Measurements from ENCODE around the gene PPP2R5D. TPM values are rescaled to one million over a fixed set of nuclear protein-coding genes. Genes with fewer than 3 reads are reported as not detected.

The PPP2R5D gene
- total RNA-seq, 1 donor from 2014 or later, result 52.2 TPM

GRCh38 chr6:42967228-42967627 is 17.1 kb upstream of the PPP2R5D start:
- H3K9me3 Mint-ChIP-seq (ENCODE audit: low read depth), result no peaks in the 10 kb centered on the region
- DNase-seq (ENCODE audit: low spot score, unreplicated experiment), result no peak
- H3K4me1 Mint-ChIP-seq (ENCODE audit: low read depth), result no peaks in the 10 kb centered on the region
- H3K4me3 Mint-ChIP-seq (ENCODE audit: low read depth), result no peak overlapping the region
- peak overlapping the region; percentile 74 for H3K27ac Mint-ChIP-seq
- peaks cover 3% of the 10 kb centered on the region for H3K27me3 Mint-ChIP-seq
- no peak for TF ChIP-seq CTCF (IDR thresholded peaks at IDR 0.05; ENCODE audit: unreplicated experiment)
- H3K36me3 Mint-ChIP-seq (ENCODE audit: insufficient read depth), result peaks cover 6% of the 10 kb centered on the region

DNA sequence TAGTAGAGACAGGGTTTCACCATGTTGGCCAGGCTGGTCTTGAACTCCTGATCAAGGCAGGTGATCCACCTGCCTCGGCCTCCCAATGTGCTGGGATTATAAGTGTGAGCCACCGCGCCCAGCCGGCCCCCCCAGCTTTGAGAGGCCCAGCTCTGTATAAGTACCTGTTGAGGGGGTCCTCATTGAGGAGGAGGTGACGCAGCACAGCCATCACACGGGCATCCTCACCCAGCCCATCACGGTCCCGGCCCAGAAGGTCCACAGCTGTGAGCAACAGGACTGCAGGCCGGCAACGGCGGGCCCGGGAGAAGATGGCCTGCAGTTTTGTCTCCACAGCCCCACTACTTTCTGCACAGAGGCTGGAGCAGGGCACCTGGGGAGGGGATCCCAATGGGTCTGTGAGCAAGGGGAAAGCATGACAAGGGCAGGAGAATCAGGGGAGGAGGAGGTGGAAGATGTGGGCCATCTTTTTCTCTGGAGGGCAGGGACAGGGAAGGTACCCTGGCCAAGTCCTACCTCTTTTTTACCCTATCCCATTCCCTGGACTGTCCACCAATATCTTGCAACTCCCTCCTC is 16.2 kb upstream of the PPP2R5D start:
- H3K4me3 Mint-ChIP-seq (ENCODE audit: low read depth), result no peak overlapping the region
- TF ChIP-seq CTCF (IDR thresholded peaks at IDR 0.05; ENCODE audit: unreplicated experiment), result no peak
- H3K27me3 Mint-ChIP-seq, result no peaks in the 10 kb centered on the region
- H3K36me3 Mint-ChIP-seq (ENCODE audit: insufficient read depth), result peaks cover 4% of the 10 kb centered on the region
- DNase-seq (ENCODE audit: low spot score, unreplicated experiment), result no peak
- H3K27ac Mint-ChIP-seq, result no peak overlapping the region
- no peaks in the 10 kb centered on the region for H3K9me3 Mint-ChIP-seq (ENCODE audit: low read depth)
- H3K4me1 Mint-ChIP-seq (ENCODE audit: low read depth), result no peaks in the 10 kb centered on the region

DNA sequence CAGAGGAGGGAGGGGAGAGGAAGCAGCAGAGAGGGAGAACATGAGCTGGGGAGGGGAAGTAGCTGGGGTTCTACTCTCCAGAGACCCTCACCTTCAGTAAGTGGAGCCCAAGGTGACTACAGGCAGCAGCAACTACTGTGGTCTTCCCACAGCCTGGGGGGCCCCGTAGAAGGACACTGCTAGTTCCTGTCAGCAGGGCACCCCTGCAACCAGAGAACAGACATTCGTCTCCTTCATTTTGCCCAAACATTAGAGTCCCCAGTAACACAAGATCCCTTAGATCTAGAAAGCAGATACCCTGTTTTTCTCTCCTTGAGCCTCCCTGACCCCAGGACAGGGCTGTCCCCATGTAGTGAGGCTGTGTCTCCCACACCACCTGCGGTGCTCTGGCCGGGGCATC is 15.6 kb upstream of the PPP2R5D start:
- no peaks in the 10 kb centered on the region for H3K27me3 Mint-ChIP-seq
- peaks cover 4% of the 10 kb centered on the region for H3K36me3 Mint-ChIP-seq (ENCODE audit: insufficient read depth)
- H3K4me3 Mint-ChIP-seq (ENCODE audit: low read depth), result no peak overlapping the region
- no peaks in the 10 kb centered on the region for H3K4me1 Mint-ChIP-seq (ENCODE audit: low read depth)
- no peak for TF ChIP-seq CTCF (IDR thresholded peaks at IDR 0.05; ENCODE audit: unreplicated experiment)
- DNase-seq (ENCODE audit: low spot score, unreplicated experiment), result no peak
- H3K27ac Mint-ChIP-seq, result no peak overlapping the region
- H3K9me3 Mint-ChIP-seq (ENCODE audit: low read depth), result no peaks in the 10 kb centered on the region

- H3K36me3 Mint-ChIP-seq (ENCODE audit: insufficient read depth), result peaks cover 4% of the 10 kb centered on the region
- H3K4me3 Mint-ChIP-seq (ENCODE audit: low read depth), result no peak overlapping the region
- no peaks in the 10 kb centered on the region for H3K27me3 Mint-ChIP-seq
- H3K9me3 Mint-ChIP-seq (ENCODE audit: low read depth), result no peaks in the 10 kb centered on the region
- H3K27ac Mint-ChIP-seq, result no peak overlapping the region
- TF ChIP-seq CTCF (IDR thresholded peaks at IDR 0.05; ENCODE audit: unreplicated experiment), result no peak
- no peaks in the 10 kb centered on the region for H3K4me1 Mint-ChIP-seq (ENCODE audit: low read depth)
- DNase-seq (ENCODE audit: low spot score, unreplicated experiment), result no peak
Observed at GRCh38 chr6:42969431-42969830, 14.9 kb upstream of the PPP2R5D start.

DNA sequence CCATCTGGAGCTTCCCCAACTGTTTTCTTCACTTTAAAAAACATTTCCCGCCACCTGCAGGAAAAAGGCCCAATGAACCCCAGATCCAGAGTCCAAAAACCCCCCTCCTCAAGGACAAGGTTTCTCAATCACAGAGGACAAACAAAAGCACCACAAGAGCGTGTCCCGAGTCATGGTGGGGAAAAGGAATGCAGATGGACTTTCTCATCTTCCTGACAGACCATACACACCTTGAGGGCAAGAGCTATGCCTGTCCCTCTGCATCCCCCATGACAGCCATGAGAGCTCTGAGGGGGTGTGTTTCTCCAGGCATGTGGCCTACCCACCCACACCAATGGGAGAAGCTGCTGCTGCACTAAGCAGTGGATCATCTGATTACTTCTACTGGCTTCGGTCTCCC is 14.4 kb upstream of the PPP2R5D start:
- Mint-ChIP-seq H3K9me3 (ENCODE audit: low read depth) (no peaks in the 10 kb centered on the region), H3K36me3 (ENCODE audit: insufficient read depth) (peaks cover 4% of the 10 kb centered on the region), H3K27me3 (no peaks in the 10 kb centered on the region), H3K4me3 (ENCODE audit: low read depth) (no peak overlapping the region), H3K4me1 (ENCODE audit: low read depth) (no peaks in the 10 kb centered on the region), H3K27ac (no peak overlapping the region)
- TF ChIP-seq CTCF (IDR thresholded peaks at IDR 0.05; ENCODE audit: unreplicated experiment), result no peak
- DNase-seq (ENCODE audit: low spot score, unreplicated experiment), result no peak
